Measurements from ENCODE around the gene TMX1.

TMX1 gene

DNA sequence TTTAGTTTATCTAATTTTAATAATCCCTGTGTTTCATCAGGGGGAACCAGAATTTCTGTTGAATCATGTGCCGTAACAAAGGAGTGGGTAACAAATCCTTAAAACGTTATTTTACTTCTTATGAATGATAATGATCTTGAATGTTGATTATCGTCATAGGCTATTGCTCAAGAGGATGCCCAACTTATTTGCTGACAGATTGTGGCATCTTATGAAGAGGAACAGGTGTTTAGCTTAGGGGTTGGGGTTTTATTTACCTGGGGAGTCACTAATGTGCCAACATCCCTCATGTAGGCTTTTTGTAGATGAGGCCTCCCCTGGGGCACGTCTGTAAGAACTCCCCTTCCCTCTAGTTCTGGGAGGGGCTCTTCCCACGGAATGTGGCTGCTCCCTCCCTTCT is 32.4 kb upstream of the TMX1 start:
- H3K27ac ChIP-seq (ENCODE audit: extremely low read depth, low read depth, low read length), result no peak overlapping the region
- CTCF ChIA-PET, result interaction anchor here (0.8 kb wide), 1 partner anchor 11 kb away, joined by 3 read pairs; no protein-coding TSS in a partner anchor

DNA sequence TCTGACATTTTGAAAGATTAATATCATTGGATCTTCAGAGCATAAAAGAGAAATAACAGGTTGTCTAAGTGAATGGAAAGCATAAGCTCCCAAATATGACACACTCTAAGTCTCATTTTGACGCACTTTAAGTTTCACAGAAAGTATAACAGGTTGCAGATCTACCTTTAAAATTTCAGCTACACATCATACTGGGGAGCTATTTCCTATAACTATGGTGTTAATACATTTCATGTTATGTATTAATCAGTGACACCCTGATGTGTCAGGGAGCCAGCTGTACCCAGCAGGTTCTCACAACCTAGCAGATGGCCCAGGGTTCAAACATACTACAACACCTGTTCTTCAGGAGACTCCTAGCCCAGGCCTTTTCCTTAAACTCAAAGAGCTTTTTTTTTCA is 31.1 kb upstream of the TMX1 start:
- H3K9me3 ChIP-seq (ENCODE audit: control insufficient read depth, insufficient read depth, low read depth, low read length), result no peaks in the 10 kb centered on the region
- TF ChIP-seq ZNF174 (tag by site-specific recombination; IDR thresholded peaks at IDR 0.05) (no peak), ZNF16 (tag by site-specific recombination; IDR thresholded peaks at IDR 0.05; ENCODE audit: low read depth) (no peak), GLI2 (tag by site-specific recombination; IDR thresholded peaks at IDR 0.05; ENCODE audit: borderline replicate concordance, low read depth) (no peak), YY1 (tag by site-specific recombination; IDR thresholded peaks at IDR 0.05) (no peak), OSR2 (tag by site-specific recombination; IDR thresholded peaks at IDR 0.05) (no peak), ZBTB17 (tag by site-specific recombination; IDR thresholded peaks at IDR 0.05) (no peak), ZNF433 (tag by site-specific recombination; IDR thresholded peaks at IDR 0.05; ENCODE audit: low read depth) (no peak), ZNF521 (tag by site-specific recombination; IDR thresholded peaks at IDR 0.05) (no peak), ZIC2 (tag by site-specific recombination; IDR thresholded peaks at IDR 0.05) (no peak), MYNN (tag by site-specific recombination; IDR thresholded peaks at IDR 0.05; ENCODE audit: borderline replicate concordance) (no peak), WT1 (tag by site-specific recombination; IDR thresholded peaks at IDR 0.05) (no peak), ZNF529 (tag by site-specific recombination; IDR thresholded peaks at IDR 0.05; ENCODE audit: insufficient replicate concordance) (no peak), SALL2 (tag by site-specific recombination; IDR thresholded peaks at IDR 0.05; ENCODE audit: borderline replicate concordance) (no peak), ZSCAN30 (tag by site-specific recombination; IDR thresholded peaks at IDR 0.05) (no peak), ZNF132 (tag by site-specific recombination; IDR thresholded peaks at IDR 0.05; ENCODE audit: borderline replicate concordance) (no peak), ZNF157 (tag by site-specific recombination; IDR thresholded peaks at IDR 0.05) (no peak), ZNF211 (tag by site-specific recombination; IDR thresholded peaks at IDR 0.05; ENCODE audit: low read depth) (no peak), SP3 (tag by site-specific recombination; IDR thresholded peaks at IDR 0.05) (no peak), ZNF623 (tag by site-specific recombination; IDR thresholded peaks at IDR 0.05) (no peak), ZNF530 (tag by site-specific recombination; IDR thresholded peaks at IDR 0.05; ENCODE audit: low read depth) (no peak)
- POLR2A ChIA-PET, result no interaction called here
- H3K36me3 ChIP-seq (ENCODE audit: control insufficient read depth in 2 of 2, insufficient read depth in 1 of 2, low read length in 2 of 2), result no peaks in the 10 kb centered on the region
- H3K27ac ChIP-seq (ENCODE audit: extremely low read depth, low read depth, low read length), result no peak overlapping the region
- no peak overlapping the region for H3K4me3 ChIP-seq (ENCODE audit: low read depth, low read length)
- H3K4me1 ChIP-seq (ENCODE audit: control insufficient read depth, insufficient read depth, low read length), result peaks cover 2% of the 10 kb centered on the region; the same call in 1 of the 2 replicates
- CTCF ChIA-PET, result interaction anchor here (0.7 to 1.2 kb wide), 3 partner anchors 10 to 1506 kb away, joined by 3 to 4 read pairs (median 4); no protein-coding TSS in a partner anchor

More for the DNA sequence above, 32.4 kb upstream of the TMX1 start:
- Histone ChIP-seq H3K36me3 (ENCODE audit: control insufficient read depth in 2 of 2, insufficient read depth in 1 of 2, low read length in 2 of 2) (no peaks in the 10 kb centered on the region), H3K9me3 (ENCODE audit: control insufficient read depth, insufficient read depth, low read depth, low read length) (no peaks in the 10 kb centered on the region), H3K4me3 (ENCODE audit: low read depth, low read length) (no peak overlapping the region), H3K4me1 (ENCODE audit: control insufficient read depth, insufficient read depth, low read length) (peaks cover 2% of the 10 kb centered on the region; the same call in 1 of the 2 replicates)
- TF ChIP-seq BCL6B (tag by site-specific recombination; IDR thresholded peaks at IDR 0.05) (no peak), KLF10 (tag by site-specific recombination; IDR thresholded peaks at IDR 0.05) (no peak), ZNF423 (tag by site-specific recombination; IDR thresholded peaks at IDR 0.05) (no peak)
- POLR2A ChIA-PET, result no interaction called here

GRCh38 chr14:51209457-51209856 is 30.6 kb upstream of the TMX1 start:
- Histone ChIP-seq H3K4me1 (ENCODE audit: control insufficient read depth, insufficient read depth, low read length) (0 out of 2 replicates have a peak, but pooled peaks cover 2% of the 10 kb centered on the region), H3K27ac (ENCODE audit: extremely low read depth, low read depth, low read length) (no peak overlapping the region), H3K9me3 (ENCODE audit: control insufficient read depth, insufficient read depth, low read depth, low read length) (no peaks in the 10 kb centered on the region), H3K4me3 (ENCODE audit: low read depth, low read length) (no peak overlapping the region), H3K36me3 (ENCODE audit: control insufficient read depth in 2 of 2, insufficient read depth in 1 of 2, low read length in 2 of 2) (no peaks in the 10 kb centered on the region)
- TF ChIP-seq ZNF114 (tag by site-specific recombination; IDR thresholded peaks at IDR 0.05) (no peak), ZNF24 (tag by site-specific recombination; IDR thresholded peaks at IDR 0.05) (no peak), ZNF138 (tag by site-specific recombination; IDR thresholded peaks at IDR 0.05; ENCODE audit: borderline replicate concordance) (no peak), ZNF513 (tag by site-specific recombination; IDR thresholded peaks at IDR 0.05) (no peak)
- POLR2A ChIA-PET, result no interaction called here
- CTCF ChIA-PET, result interaction anchor here (0.7 kb wide), 1 partner anchor 389 kb away, joined by 4 read pairs; no protein-coding TSS in a partner anchor

Measured in HEK293 (cell line).